Measurements from ENCODE around the gene CTDSP1. TPM values are rescaled to one million over a fixed set of nuclear protein-coding genes. Genes with fewer than 3 reads are reported as not detected.

CTDSP1 gene
- total RNA-seq, 4 donors from 2014 or later, result 77.6 to 147 (median 93.7) TPM

- TF ChIP-seq, protein P1, sequence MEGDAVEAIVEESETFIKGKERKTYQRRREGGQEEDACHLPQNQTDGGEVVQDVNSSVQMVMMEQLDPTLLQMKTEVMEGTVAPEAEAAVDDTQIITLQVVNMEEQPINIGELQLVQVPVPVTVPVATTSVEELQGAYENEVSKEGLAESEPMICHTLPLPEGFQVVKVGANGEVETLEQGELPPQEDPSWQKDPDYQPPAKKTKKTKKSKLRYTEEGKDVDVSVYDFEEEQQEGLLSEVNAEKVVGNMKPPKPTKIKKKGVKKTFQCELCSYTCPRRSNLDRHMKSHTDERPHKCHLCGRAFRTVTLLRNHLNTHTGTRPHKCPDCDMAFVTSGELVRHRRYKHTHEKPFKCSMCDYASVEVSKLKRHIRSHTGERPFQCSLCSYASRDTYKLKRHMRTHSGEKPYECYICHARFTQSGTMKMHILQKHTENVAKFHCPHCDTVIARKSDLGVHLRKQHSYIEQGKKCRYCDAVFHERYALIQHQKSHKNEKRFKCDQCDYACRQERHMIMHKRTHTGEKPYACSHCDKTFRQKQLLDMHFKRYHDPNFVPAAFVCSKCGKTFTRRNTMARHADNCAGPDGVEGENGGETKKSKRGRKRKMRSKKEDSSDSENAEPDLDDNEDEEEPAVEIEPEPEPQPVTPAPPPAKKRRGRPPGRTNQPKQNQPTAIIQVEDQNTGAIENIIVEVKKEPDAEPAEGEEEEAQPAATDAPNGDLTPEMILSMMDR (IDR thresholded peaks at IDR 0.05), result no peak
- DNase-seq (ENCODE audit: low spot score) (no peak), ATAC-seq (ENCODE audit: low FRiP score) (no peak)
Observed at GRCh38 chr2:218382785-218383184, 16.9 kb upstream of the CTDSP1 start.

DNA sequence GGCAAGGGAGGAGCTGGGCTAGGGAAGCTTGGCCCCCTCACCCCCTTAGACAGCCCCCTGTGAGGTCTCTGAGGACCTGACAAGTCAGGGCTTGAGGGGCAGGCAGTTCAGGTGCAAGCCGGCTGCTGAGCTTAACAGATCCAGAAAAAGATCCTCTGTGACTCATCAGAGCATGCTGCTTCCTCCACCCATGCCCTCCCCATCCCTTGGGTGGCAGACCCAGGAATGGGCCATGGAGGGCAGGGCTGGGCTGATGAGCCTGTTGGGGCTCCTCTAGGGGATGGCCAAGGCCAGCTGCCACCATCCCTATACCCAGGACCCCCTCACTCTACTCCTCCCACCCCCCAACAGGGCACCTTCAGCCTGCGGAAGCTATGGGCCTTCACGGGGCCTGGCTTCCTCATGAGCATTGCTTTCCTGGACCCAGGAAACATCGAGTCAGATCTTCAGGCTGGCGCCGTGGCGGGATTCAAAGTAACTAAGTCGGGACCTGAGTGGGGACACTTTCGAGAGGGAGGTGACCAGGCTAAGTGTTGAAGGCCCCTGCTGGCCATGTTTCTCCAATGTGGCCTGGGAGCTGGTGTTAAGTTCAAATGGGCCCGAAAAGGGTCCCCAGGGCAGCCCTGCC is 15.7 kb upstream of the CTDSP1 start:
- no peak for DNase-seq (ENCODE audit: low spot score)
- no peak for ATAC-seq (ENCODE audit: low FRiP score)
- TF ChIP-seq, protein P1 (IDR thresholded peaks at IDR 0.05), result no peak

- DNase-seq (ENCODE audit: low spot score) (no peak), ATAC-seq (ENCODE audit: low FRiP score) (no peak)
- TF ChIP-seq, protein P1 (IDR thresholded peaks at IDR 0.05), result no peak
Observed at GRCh38 chr2:218384975-218385374, 14.7 kb upstream of the CTDSP1 start.

DNA sequence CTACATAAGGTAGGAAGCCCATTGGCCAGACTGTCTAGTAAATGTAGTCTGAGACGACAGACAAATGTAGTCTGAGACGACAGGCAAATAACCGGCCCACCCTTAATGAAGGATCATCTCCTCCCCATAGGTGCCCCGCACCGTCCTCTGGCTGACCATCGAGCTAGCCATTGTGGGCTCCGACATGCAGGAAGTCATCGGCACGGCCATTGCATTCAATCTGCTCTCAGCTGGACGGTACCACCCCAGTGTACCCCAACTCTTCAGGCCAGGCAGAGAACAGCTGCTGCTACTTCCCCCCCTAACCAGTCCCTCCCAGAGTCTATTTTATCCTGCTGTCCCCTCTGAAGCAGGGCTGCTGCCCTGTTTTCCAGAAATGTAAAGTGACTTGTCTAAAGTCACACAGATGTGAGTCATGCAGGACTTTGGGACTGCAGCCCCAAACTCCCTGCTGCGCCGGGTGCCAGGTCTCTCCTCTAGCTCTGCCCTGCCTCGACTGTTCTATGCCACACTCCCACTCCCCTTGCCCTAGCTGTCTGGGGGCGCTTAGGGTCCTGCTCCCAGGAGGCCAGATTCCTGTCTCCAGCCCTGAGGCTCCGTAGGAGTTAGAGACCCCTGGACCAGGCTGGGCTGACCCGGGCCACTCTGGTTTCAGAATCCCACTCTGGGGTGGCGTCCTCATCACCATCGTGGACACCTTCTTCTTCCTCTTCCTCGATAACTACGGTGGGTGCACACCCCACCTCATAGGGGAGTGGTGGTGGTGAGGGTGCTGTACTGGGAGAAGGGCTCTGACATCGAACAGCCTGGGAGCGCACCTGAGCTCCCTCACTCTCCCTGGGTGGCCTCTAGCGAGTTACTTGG is 12.9 kb upstream of the CTDSP1 start:
- ATAC-seq (ENCODE audit: low FRiP score) (no peak), DNase-seq (ENCODE audit: low spot score) (no peak)
- TF ChIP-seq, protein P1 (IDR thresholded peaks at IDR 0.05), result no peak

- peak; percentile 59 for ATAC-seq (ENCODE audit: low FRiP score)
- no peak for DNase-seq (ENCODE audit: low spot score)
- TF ChIP-seq, protein P1 (IDR thresholded peaks at IDR 0.05), result no peak
Observed at GRCh38 chr2:218387369-218388194, 12.1 kb upstream of the CTDSP1 start.

DNA sequence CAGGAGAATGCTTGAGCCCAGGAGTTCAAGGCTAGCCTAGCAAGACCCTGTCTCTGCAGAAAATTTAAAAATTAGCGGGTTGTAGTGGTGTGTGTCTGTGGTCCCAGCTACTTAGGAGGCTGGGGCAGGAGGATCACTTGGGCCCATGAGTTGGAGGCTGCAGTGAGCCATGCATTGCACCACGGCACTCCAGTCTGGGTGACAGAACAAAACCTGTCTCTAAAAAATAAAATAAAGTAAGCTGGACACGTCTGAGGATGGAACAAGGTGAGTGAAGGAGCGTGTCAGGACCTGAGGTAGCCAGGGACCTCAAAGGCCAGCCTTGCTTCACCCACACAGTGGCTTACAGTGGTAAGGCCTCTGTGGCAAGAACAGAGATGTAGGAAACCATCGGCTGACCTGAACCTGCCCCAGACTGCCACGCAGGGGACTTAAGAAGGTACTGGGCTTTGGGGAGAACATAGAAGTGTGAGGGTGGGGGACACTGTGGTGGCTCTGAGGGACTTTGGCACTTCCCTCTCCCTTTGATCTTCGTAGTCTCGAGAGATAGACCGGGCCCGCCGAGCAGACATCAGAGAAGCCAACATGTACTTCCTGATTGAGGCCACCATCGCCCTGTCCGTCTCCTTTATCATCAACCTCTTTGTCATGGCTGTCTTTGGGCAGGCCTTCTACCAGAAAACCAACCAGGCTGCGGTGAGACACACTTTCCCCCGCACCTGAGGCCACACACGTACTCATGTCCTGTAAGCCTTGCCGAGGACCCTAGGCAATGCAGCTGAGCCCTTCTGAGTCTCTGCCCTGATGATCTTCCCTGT is 10.1 kb upstream of the CTDSP1 start:
- TF ChIP-seq, protein P1 (IDR thresholded peaks at IDR 0.05), result no peak
- ATAC-seq (ENCODE audit: low FRiP score) (no peak), DNase-seq (ENCODE audit: low spot score) (no peak)
